Esophagus (tissue), 2 donors: ENCODE data around the gene DTX1. TPM values are rescaled to one million over a fixed set of nuclear protein-coding genes. Genes with fewer than 3 reads are reported as not detected.
A peak's percentile ranks its signal among the peaks of the same experiment; 100 is the strongest.

Source experiments
- H3K27ac ChIP-seq, 2 donors: one replicate each; pipeline ENCODE4 v1.5.1; 2013; ENCODE audit warnings: low read depth in 2 of 2, mild to moderate bottlenecking in 2 of 2, inconsistent platforms in 1 of 2, low read length in 1 of 2, moderate library complexity in 1 of 2
- H3K27me3 ChIP-seq, 2 donors: one replicate each; pipeline ENCODE4 v1.6.1; 2013; ENCODE audit warnings: low read length in 2 of 2, control low read depth in 1 of 2, mild to moderate bottlenecking in 1 of 2; ENCODE audit not compliant: insufficient read depth in 2 of 2, control insufficient read depth in 1 of 2
- H3K36me3 ChIP-seq, 2 donors: one replicate each; pipeline ENCODE4 v1.6.1; 2013; ENCODE audit warnings: low read length in 1 of 2; ENCODE audit not compliant: control insufficient read depth in 2 of 2, insufficient read depth in 2 of 2
- H3K4me1 ChIP-seq, 2 donors: one replicate each; pipeline ENCODE4 v1.6.1; 2013; ENCODE audit warnings: low read length in 1 of 2; ENCODE audit not compliant: control insufficient read depth in 2 of 2, insufficient read depth in 2 of 2
- H3K4me3 ChIP-seq, 2 donors: one replicate each; pipeline ENCODE4 v1.5.1; 2013; ENCODE audit warnings: low read length in 2 of 2, mild to moderate bottlenecking in 2 of 2, low read depth in 1 of 2, moderate library complexity in 1 of 2
- H3K9me3 ChIP-seq, 2 donors: one replicate each; pipeline ENCODE4 v1.6.1; 2013; ENCODE audit warnings: mild to moderate bottlenecking in 2 of 2, low read depth in 1 of 2, low read length in 1 of 2, moderate library complexity in 1 of 2; ENCODE audit not compliant: control insufficient read depth in 2 of 2, insufficient read depth in 1 of 2
- WGBS, 2 donors: extraction: QIAGEN DNeasy Blood & Tissue Kit; methylation state at CpG; one replicate each; pipeline ENCODE4 v1.1.7; 2013; 5-methylcytosine and 5-hydroxymethylcytosine counted together
- polyA plus RNA-seq, 2 donors: library from polyadenylated mRNA; stranded (reverse); fragments of 200-250 nt; gene quantifications; one replicate each; pipeline ENCODE4 v1.2.3, GENCODE V29; 2013
- donor health status: healthy with polysubstance abuse.
- donor health status: Bipolar disorder and iron deficiency.

Gene DTX1
- polyA plus RNA-seq, 2 donors, result 0.49 to 0.59 TPM

DNA sequence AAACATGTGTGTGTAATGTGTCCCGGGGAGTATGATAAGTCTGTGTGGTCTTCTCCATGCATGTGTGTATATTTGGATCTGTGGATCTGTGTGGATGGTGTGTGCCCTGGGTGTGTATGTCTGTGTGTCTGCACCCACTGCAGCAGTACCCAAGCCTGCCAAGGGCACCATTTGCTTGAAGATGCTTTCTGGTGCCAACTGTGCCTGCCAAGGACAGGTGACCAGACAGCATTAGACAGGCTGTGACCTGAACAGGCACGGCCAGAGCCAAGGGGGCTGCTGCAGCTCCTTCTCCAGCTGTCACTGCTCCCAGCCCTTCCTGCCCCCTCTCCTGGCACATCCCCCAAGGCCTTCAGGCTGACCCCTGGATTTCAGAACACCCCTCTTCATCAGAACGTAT lies 35.0 kb downstream of the DTX1 start:
- Histone ChIP-seq H3K9me3 (no peaks in the 10 kb centered on the region), H3K27me3 (no peaks in the 10 kb centered on the region), H3K4me1 (peaks cover 4 to 7% of the 10 kb centered on the region in 2 donors), H3K36me3 (no peaks in the 10 kb centered on the region), H3K4me3 (no peak overlapping the region), H3K27ac (no peak overlapping the region)
- WGBS, 2 donors, result 55 to 64% methylated on average over 3 of the region's 3 CpGs

- Histone ChIP-seq H3K4me3 (no peak overlapping the region), H3K27me3 (no peaks in the 10 kb centered on the region), H3K9me3 (no peaks in the 10 kb centered on the region), H3K36me3 (peaks cover 0 to 3% of the 10 kb centered on the region in 2 donors), H3K27ac (no peak overlapping the region), H3K4me1 (peaks cover 4 to 9% of the 10 kb centered on the region in 2 donors)
- 21 to 32% methylated on average over 27 to 31 of the region's 31 CpGs for WGBS, 2 donors
Observed at GRCh38 chr12:113092607-113093408, 36.3 kb downstream of the DTX1 start.

DNA sequence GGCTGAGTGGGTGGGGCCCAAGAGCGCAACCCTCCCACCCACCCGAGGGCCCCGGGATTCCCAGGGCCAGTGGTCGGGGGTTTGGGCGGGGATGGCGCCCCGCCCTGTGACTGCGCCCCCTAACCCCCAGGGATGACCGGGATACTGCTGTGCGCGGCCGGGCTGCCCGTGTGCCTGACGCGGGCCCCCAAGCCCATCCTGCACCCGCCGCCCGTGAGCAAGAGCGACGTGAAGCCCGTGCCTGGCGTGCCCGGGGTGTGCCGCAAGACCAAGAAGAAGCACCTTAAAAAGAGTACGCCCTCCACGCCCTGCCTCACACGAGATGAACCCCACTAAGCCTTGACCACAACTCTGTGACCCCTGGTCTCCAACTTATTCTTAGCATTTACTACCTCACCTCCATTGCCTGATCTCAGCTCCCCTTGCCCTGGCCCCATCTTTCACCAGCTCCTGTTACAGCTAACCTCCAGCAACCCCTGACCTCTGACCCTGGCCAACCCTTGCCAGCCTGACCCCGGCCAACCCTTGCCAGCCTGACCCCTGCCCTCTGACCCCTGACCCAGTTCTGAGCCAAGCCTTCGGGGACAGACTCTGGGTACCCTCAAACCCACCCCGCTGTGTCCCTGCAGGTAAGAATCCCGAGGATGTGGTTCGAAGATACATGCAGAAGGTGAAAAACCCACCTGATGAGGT lies 37.0 kb downstream of the DTX1 start:
- peaks cover 7 to 9% of the 10 kb centered on the region in 2 donors for H3K4me1 ChIP-seq
- peaks cover 0 to 3% of the 10 kb centered on the region in 2 donors for H3K36me3 ChIP-seq
- no peak overlapping the region for H3K4me3 ChIP-seq
- no peaks in the 10 kb centered on the region for H3K9me3 ChIP-seq
- WGBS, 2 donors, result 50 to 58% methylated on average over 32 of the region's 32 CpGs
- no peak overlapping the region for H3K27ac ChIP-seq
- H3K27me3 ChIP-seq, result no peaks in the 10 kb centered on the region

DNA sequence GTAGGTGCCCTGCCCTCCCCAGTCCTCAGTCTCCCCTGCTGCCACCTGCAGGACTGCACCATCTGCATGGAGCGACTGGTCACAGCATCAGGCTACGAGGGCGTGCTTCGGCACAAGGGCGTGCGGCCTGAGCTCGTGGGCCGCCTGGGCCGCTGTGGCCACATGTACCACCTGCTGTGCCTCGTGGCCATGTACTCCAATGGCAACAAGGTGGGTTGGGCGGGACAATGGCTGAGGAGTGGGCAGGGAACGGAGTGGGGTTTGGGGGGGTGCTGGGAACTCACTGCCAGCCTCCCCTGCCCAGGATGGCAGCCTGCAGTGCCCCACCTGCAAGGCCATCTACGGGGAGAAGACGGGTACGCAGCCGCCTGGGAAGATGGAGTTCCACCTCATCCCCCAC lies 38.2 kb downstream of the DTX1 start:
- Histone ChIP-seq H3K27ac (no peak overlapping the region), H3K4me1 (peaks cover 7 to 14% of the 10 kb centered on the region in 2 donors), H3K27me3 (no peaks in the 10 kb centered on the region), H3K36me3 (peaks cover 0 to 3% of the 10 kb centered on the region in 2 donors), H3K4me3 (no peak overlapping the region), H3K9me3 (no peaks in the 10 kb centered on the region)
- 84 to 91% methylated on average over 15 to 16 of the region's 16 CpGs for WGBS, 2 donors

GRCh38 chr12:113095405-113095804 lies 38.9 kb downstream of the DTX1 start:
- Histone ChIP-seq H3K4me3 (no peak overlapping the region), H3K27ac (no peak overlapping the region), H3K27me3 (no peaks in the 10 kb centered on the region), H3K4me1 (peaks cover 7 to 14% of the 10 kb centered on the region in 2 donors), H3K9me3 (no peaks in the 10 kb centered on the region), H3K36me3 (peaks cover 0 to 3% of the 10 kb centered on the region in 2 donors)
- 57% methylated on average over 6 of the region's 6 CpGs for WGBS, 2 donors

DNA sequence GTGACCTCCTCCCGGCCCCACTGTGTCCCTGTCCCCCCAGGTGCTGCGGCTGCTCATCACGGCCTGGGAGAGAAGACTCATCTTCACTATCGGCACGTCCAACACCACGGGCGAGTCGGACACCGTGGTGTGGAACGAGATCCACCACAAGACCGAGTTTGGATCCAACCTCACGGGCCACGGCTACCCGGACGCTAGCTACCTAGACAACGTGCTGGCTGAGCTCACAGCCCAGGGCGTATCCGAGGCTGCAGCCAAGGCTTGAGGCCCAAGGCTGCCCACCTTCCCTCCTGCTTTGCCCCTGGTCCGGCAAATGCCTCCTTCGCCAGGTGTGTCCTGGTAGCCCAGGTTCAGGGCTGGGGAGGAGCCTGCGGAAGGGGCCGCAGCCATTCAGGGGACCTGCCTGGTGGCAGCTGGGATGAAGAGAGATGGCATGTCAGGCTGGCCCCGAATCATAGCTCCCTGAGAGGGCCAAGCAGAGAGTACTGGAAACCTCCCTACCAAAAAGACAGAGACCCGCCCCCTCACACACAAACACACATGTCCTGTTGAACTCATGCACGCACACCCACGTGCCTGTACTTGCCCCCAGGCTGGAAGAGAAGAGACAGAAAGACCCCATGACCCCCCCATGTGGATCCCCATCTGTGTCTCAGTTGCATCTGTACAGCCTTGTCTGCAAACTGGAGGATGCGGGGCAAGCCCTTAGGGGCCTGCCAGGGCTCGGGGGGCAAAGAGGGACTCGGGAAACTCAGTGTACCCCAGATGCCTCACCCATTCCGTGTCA lies 40.3 kb downstream of the DTX1 start:
- H3K27ac ChIP-seq, result no peak overlapping the region
- peaks cover 0 to 3% of the 10 kb centered on the region in 2 donors for H3K36me3 ChIP-seq
- H3K27me3 ChIP-seq, result no peaks in the 10 kb centered on the region
- H3K4me3 ChIP-seq, result no peak overlapping the region
- peaks cover 7 to 14% of the 10 kb centered on the region in 2 donors for H3K4me1 ChIP-seq
- 80 to 83% methylated on average over 29 to 30 of the region's 30 CpGs for WGBS, 2 donors
- H3K9me3 ChIP-seq, result no peaks in the 10 kb centered on the region

DNA sequence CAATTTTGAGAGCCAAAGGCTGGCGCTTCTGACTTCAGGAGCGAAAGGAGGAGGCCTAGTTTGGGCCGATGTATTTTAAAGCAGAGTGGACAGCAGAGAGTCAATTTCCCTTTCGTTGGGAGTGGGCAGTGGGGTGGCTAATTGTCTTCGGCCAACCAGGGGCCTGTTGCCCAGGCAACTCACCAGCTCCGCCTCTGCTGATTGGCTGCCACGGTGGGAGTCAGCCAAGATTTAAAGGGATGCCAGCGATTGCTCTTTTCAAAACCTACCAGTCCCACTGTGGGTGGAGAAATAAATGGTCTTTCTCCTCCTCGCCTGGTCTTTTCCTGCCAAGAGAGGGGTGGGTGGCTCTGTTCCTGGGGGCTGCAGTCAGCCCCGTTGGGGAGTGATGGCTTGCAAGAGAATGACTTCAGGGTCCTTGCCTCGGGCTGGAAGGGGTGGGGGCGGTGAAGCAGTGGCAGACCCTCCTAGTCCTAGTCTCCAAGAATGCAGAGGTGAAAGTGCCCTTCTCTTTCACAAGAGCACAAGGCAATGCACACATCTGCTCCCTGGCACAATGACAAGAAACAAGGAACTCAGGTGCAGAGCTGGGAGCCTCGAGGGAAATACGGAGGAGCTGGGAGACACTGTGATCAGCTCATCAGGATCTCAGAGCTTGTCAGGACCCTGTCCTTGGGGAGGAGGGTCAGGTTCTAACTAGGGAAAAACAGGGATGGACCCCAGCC lies 41.3 kb downstream of the DTX1 start:
- 42 to 45% methylated on average over 14 of the region's 14 CpGs for WGBS, 2 donors

DNA sequence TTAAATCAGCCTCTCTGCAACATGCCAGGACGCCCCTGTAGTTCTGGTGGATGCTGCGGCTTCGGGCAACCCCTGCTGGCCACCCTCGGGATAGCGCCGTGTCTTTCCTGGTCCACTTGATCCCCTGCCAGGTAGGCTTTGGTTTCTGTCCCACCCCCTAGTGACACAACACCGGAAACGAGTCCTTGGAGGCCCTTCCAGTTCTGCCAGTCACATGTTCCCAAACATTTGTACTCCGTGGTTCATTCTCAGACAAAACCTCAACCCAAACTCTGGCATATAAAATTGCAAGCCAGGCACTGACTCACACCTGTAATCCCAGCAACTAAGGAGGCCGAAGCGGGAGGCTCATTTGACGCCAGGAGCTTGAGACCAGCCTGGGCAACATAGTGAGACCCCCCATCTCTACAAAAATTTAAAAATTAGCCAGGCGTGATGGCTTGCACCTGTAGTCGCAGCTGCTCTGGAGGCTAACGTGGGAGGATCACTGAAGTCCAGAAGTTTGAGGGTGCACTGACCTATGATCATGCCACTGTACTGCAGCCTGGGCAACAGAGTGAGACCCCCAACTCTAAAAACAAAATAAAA lies 42.0 kb downstream of the DTX1 start:
- no peaks in the 10 kb centered on the region for H3K9me3 ChIP-seq
- H3K27ac ChIP-seq, result peak overlapping the region in 1 of 2 donors; percentile 77
- no peaks in the 10 kb centered on the region for H3K27me3 ChIP-seq
- peaks cover 3 to 8% of the 10 kb centered on the region in 2 donors for H3K4me1 ChIP-seq
- H3K36me3 ChIP-seq, result peaks cover 0 to 3% of the 10 kb centered on the region in 2 donors
- 25 to 28% methylated on average over 15 of the region's 15 CpGs for WGBS, 2 donors
- no peak overlapping the region for H3K4me3 ChIP-seq

More for the DNA sequence above, 41.3 kb downstream of the DTX1 start:
- peaks cover 6 to 12% of the 10 kb centered on the region in 2 donors for H3K4me1 ChIP-seq
- H3K36me3 ChIP-seq, result peaks cover 0 to 3% of the 10 kb centered on the region in 2 donors
- H3K4me3 ChIP-seq, result no peak overlapping the region
- H3K27me3 ChIP-seq, result no peaks in the 10 kb centered on the region
- no peak overlapping the region for H3K27ac ChIP-seq
- no peaks in the 10 kb centered on the region for H3K9me3 ChIP-seq
